HepG2 (cell line): Measurements from ENCODE around the gene TLCD1. TPM values are rescaled to one million over a fixed set of nuclear protein-coding genes. Genes with fewer than 3 reads are reported as not detected.

ENCODE experiments used
- DNMT1 ChIP-seq: sonication (generic); formaldehyde crosslinking; IDR thresholded peaks from 2 replicates; pipeline ENCODE4 v1.5.1; 2020; ENCODE audit warnings: mild to moderate bottlenecking, missing genetic modification reagents
- ESRRA ChIP-seq: sonication (generic); formaldehyde crosslinking; IDR thresholded peaks from 2 replicates; pipeline ENCODE4 v1.5.1; 2020; ENCODE audit warnings: mild to moderate bottlenecking, low read depth, missing genetic modification reagents
- MYNN ChIP-seq: sonication (generic); formaldehyde crosslinking; IDR thresholded peaks from 2 replicates; pipeline ENCODE4 v1.4.0; 2020; ENCODE audit warnings: mild to moderate bottlenecking, low read depth, missing genetic modification reagents
- PAF1 ChIP-seq: IDR thresholded peaks from 2 replicates; pipeline ENCODE4 v1.6.1; 2016; ENCODE audit warnings: missing genetic modification reagents, missing compliant biosample characterization
- POLR2AphosphoS5 ChIP-seq: IDR thresholded peaks from 2 replicates; pipeline ENCODE4 v1.6.1; 2012; ENCODE audit warnings: low read depth, low read length
- SIX4 ChIP-seq: sonication (generic); formaldehyde crosslinking; IDR thresholded peaks from 2 replicates; pipeline ENCODE4 v1.4.0; 2020; ENCODE audit warnings: missing genetic modification reagents
- TCF12 ChIP-seq, 2 experiments: fragments of 450-650 bp in 1 of 2; sonication (generic) in 1 of 2; formaldehyde crosslinking in 1 of 2; IDR thresholded peaks; 2 replicates each; pipeline versions ENCODE4 v1.6.1 to v1.8.0; 2017 to 2022; ENCODE audit warnings: antibody characterized with exemption in 1 of 2, mild to moderate bottlenecking in 1 of 2, missing genetic modification reagents in 1 of 2, moderate library complexity in 1 of 2
- ZBTB1 ChIP-seq: sonication (generic); formaldehyde crosslinking; IDR thresholded peaks from 2 replicates; pipeline ENCODE4 v1.4.0; 2020; ENCODE audit warnings: missing genetic modification reagents, borderline replicate concordance
- ZFX ChIP-seq: sonication (generic); formaldehyde crosslinking; IDR thresholded peaks from 2 replicates; pipeline ENCODE4 v1.4.0; 2020; ENCODE audit warnings: mild to moderate bottlenecking, low read depth, missing genetic modification reagents, moderate library complexity
- ZNF430 ChIP-seq: sonication (generic); formaldehyde crosslinking; IDR thresholded peaks from 2 replicates; pipeline ENCODE4 v1.9.0; 2021; ENCODE audit warnings: mild to moderate bottlenecking, missing genetic modification reagents
- ZNF816 ChIP-seq: sonication (generic); formaldehyde crosslinking; IDR thresholded peaks from 2 replicates; pipeline ENCODE4 v1.8.0; 2022; ENCODE audit warnings: missing genetic modification reagents, mild to moderate bottlenecking, borderline replicate concordance
- ZSCAN29 ChIP-seq: sonication (generic); formaldehyde crosslinking; conservative IDR thresholded peaks from 2 replicates; pipeline ENCODE4 v1.4.0; 2020; ENCODE audit warnings: mild to moderate bottlenecking, missing genetic modification reagents
- polyA plus RNA-seq, 8 experiments: library from polyadenylated mRNA; depleted of rRNA in 3 of 8; stranded (reverse) in 7 of 8; unstranded in 1 of 8; fragments of >200 nt; fragmentation: Illumina TruSeq in 4 of 8; extraction: Trizol in 4 of 8; gene quantifications; 2 replicates each; pipeline versions ENCODE4 v1.2.1 to v1.2.3, GENCODE V29; 2011 to 2016; ENCODE audit warnings: low read depth in 4 of 8, missing spikeins in 1 of 8, mixed read lengths in 1 of 8; ENCODE audit not compliant: insufficient read depth in 1 of 8
- total RNA-seq, 5 experiments: library from RNA; depleted of rRNA; stranded (reverse); fragments of >200 nt; fragmentation: Illumina TruSeq; extraction: Trizol; gene quantifications; 2 replicates each; pipeline ENCODE4 v1.2.3, GENCODE V29; 2016; ENCODE audit warnings: low read depth in 1 of 5
- TF ChIP-seq, protein P1 (sequence below): sonication (generic); formaldehyde crosslinking; IDR thresholded peaks from 2 replicates; pipeline ENCODE4 v1.5.0; 2020; ENCODE audit warnings: mild to moderate bottlenecking, missing genetic modification reagents, borderline replicate concordance
- TF ChIP-seq, protein P2 (sequence below): sonication (generic); formaldehyde crosslinking; IDR thresholded peaks from 2 replicates; pipeline ENCODE4 v1.4.0; 2020; ENCODE audit warnings: missing genetic modification reagents, low read depth, mild to moderate bottlenecking, borderline replicate concordance
- TF ChIP-seq, protein P3 (sequence below): IDR thresholded peaks from 2 replicates; pipeline ENCODE4 v1.6.1; 2016; ENCODE audit warnings: low read depth, control low read depth
- TF ChIP-seq, protein P4 (sequence below): sonication (generic); formaldehyde crosslinking; IDR thresholded peaks from 2 replicates; pipeline ENCODE4 v1.4.0; 2020; ENCODE audit warnings: missing genetic modification reagents
- TF ChIP-seq, protein P5 (sequence below): sonication (generic); formaldehyde crosslinking; IDR thresholded peaks from 2 replicates; pipeline ENCODE4 v1.4.0; 2020; ENCODE audit warnings: low read depth, missing genetic modification reagents

Gene TLCD1
- total and polyA plus RNA-seq, 2 of the 13 experiments (the other 11 are each of a cell fraction or from before 2014, with no cell fraction given) = 14.9 to 19.6 TPM

DNA sequence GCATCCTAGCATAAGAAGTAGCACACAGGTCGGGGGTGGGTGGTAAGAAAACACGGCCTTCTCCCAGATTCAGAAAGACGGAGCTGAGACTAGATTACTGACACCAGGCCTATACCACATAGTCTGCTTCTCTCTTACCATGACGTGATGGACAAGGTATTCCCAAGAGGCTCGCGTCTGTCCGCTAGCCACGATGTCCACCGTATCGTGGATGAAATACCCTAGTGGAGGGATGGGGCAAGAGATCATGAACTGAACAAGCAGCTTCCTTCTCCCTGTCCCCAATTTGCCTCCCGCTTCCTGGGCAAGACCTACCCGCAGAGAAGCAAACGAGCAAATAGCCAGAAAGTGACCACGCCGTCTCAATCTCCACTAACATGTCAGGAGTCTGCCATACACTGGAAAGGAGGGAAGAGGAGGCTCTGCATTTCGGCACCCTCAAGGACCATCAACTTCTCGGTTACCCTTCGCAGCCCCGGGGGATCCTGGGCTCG lies 820 bp downstream of the TLCD1 start (continued):
- TF ChIP-seq, protein P1, sequence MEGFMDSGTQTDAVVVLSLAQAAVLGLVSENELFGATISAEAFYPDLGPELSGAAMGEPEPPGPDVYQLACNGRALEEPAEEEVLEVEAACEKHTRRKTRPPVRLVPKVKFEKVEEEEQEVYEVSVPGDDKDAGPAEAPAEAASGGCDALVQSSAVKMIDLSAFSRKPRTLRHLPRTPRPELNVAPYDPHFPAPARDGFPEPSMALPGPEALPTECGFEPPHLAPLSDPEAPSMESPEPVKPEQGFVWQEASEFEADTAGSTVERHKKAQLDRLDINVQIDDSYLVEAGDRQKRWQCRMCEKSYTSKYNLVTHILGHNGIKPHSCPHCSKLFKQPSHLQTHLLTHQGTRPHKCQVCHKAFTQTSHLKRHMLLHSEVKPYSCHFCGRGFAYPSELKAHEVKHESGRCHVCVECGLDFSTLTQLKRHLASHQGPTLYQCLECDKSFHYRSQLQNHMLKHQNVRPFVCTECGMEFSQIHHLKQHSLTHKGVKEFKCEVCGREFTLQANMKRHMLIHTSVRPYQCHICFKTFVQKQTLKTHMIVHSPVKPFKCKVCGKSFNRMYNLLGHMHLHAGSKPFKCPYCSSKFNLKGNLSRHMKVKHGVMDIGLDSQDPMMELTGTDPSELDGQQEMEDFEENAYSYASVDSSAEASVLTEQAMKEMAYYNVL (CRISPR knock-in tag) = peak; percentile 25; the same call in 1 of the 2 replicates
- TF ChIP-seq SIX4 (CRISPR knock-in tag) (peak; percentile 24; the same call in 1 of the 2 replicates), DNMT1 (CRISPR knock-in tag) (peak; percentile 17; the same call in 1 of the 2 replicates), ZBTB1 (CRISPR knock-in tag) (no peak), ZFX (0 out of 2 replicates have a peak, but pooled peaks have one; percentile 60), ZNF816 (CRISPR knock-in tag) (0 out of 2 replicates have a peak, but pooled peaks have one; percentile 66), TCF12 (IDR thresholded peaks at IDR 0.05) (no peak), TCF12 (CRISPR knock-in tag; IDR thresholded peaks at IDR 0.05) (0 out of 2 replicates have a peak, but pooled peaks have one; percentile 16), ESRRA (0 out of 2 replicates have a peak, but pooled peaks have one; percentile 4), MYNN (CRISPR knock-in tag) (0 out of 2 replicates have a peak, but pooled peaks have one; percentile 22), ZSCAN29 (CRISPR knock-in tag) (no peak), POLR2AphosphoS5 (peak; percentile 67), ZNF430 (CRISPR knock-in tag) (peak; percentile 36; the same call in 1 of the 2 replicates), PAF1 (peak; percentile 98)
- TF ChIP-seq, protein P2, sequence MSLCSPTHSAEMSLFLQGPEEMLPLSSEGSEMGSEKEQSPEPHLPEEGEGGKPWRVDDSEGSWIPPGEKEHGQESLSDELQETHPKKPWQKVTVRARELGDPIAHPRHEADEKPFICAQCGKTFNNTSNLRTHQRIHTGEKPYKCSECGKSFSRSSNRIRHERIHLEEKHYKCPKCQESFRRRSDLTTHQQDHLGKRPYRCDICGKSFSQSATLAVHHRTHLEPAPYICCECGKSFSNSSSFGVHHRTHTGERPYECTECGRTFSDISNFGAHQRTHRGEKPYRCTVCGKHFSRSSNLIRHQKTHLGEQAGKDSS (CRISPR knock-in tag) = 0 out of 2 replicates have a peak, but pooled peaks have one; percentile 8
- TF ChIP-seq, protein P3, sequence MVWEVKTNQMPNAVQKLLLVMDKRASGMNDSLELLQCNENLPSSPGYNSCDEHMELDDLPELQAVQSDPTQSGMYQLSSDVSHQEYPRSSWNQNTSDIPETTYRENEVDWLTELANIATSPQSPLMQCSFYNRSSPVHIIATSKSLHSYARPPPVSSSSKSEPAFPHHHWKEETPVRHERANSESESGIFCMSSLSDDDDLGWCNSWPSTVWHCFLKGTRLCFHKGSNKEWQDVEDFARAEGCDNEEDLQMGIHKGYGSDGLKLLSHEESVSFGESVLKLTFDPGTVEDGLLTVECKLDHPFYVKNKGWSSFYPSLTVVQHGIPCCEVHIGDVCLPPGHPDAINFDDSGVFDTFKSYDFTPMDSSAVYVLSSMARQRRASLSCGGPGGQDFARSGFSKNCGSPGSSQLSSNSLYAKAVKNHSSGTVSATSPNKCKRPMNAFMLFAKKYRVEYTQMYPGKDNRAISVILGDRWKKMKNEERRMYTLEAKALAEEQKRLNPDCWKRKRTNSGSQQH (CRISPR knock-in tag) = 0 out of 2 replicates have a peak, but pooled peaks have one; percentile 26
- TF ChIP-seq, protein P4, sequence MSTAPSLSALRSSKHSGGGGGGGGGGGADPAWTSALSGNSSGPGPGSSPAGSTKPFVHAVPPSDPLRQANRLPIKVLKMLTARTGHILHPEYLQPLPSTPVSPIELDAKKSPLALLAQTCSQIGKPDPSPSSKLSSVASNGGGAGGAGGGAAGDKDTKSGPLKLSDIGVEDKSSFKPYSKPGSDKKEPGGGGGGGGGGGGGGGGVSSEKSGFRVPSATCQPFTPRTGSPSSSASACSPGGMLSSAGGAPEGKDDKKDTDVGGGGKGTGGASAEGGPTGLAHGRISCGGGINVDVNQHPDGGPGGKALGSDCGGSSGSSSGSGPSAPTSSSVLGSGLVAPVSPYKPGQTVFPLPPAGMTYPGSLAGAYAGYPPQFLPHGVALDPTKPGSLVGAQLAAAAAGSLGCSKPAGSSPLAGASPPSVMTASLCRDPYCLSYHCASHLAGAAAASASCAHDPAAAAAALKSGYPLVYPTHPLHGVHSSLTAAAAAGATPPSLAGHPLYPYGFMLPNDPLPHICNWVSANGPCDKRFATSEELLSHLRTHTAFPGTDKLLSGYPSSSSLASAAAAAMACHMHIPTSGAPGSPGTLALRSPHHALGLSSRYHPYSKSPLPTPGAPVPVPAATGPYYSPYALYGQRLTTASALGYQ = no peak
- TF ChIP-seq, protein P5, sequence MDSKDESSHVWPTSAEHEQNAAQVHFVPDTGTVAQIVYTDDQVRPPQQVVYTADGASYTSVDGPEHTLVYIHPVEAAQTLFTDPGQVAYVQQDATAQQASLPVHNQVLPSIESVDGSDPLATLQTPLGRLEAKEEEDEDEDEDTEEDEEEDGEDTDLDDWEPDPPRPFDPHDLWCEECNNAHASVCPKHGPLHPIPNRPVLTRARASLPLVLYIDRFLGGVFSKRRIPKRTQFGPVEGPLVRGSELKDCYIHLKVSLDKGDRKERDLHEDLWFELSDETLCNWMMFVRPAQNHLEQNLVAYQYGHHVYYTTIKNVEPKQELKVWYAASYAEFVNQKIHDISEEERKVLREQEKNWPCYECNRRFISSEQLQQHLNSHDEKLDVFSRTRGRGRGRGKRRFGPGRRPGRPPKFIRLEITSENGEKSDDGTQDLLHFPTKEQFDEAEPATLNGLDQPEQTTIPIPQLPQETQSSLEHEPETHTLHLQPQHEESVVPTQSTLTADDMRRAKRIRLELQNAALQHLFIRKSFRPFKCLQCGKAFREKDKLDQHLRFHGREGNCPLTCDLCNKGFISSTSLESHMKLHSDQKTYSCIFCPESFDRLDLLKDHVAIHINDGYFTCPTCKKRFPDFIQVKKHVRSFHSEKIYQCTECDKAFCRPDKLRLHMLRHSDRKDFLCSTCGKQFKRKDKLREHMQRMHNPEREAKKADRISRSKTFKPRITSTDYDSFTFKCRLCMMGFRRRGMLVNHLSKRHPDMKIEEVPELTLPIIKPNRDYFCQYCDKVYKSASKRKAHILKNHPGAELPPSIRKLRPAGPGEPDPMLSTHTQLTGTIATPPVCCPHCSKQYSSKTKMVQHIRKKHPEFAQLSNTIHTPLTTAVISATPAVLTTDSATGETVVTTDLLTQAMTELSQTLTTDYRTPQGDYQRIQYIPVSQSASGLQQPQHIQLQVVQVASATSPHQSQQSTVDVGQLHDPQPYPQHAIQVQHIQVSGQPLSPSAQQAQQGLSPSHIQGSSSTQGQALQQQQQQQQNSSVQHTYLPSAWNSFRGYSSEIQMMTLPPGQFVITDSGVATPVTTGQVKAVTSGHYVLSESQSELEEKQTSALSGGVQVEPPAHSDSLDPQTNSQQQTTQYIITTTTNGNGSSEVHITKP (CRISPR knock-in tag) = no peak; the same call in 1 of the 2 replicates
